LNCAP (cell line): Measurements from ENCODE around the gene GNG5.

Experiments used
- TF ChIP-seq, protein P1 (sequence below): fragments of 450-650 bp; IDR thresholded peaks from 2 replicates; pipeline ENCODE4 v1.5.1; 2017; ENCODE audit warnings: mild to moderate bottlenecking

GNG5 gene

DNA sequence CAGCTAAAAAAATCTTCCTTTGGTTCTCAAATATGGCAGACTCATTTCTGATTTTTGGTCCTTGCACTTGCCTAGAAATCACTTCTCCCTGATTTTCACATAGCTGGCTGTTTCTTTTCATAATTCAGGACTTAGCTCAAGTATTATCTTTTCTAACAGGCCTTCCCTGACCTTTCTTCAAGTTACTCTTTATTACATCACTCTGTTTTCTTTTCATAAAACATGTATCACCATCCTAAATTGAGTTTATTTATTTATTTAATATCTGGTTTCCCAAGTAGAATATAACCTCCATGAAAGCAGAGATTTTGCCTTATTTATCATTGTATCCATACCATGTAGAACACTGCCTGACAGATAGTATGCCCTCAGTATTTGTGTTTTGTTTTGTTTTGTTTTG lies 18.2 kb upstream of the GNG5 start:
- TF ChIP-seq, protein P1, sequence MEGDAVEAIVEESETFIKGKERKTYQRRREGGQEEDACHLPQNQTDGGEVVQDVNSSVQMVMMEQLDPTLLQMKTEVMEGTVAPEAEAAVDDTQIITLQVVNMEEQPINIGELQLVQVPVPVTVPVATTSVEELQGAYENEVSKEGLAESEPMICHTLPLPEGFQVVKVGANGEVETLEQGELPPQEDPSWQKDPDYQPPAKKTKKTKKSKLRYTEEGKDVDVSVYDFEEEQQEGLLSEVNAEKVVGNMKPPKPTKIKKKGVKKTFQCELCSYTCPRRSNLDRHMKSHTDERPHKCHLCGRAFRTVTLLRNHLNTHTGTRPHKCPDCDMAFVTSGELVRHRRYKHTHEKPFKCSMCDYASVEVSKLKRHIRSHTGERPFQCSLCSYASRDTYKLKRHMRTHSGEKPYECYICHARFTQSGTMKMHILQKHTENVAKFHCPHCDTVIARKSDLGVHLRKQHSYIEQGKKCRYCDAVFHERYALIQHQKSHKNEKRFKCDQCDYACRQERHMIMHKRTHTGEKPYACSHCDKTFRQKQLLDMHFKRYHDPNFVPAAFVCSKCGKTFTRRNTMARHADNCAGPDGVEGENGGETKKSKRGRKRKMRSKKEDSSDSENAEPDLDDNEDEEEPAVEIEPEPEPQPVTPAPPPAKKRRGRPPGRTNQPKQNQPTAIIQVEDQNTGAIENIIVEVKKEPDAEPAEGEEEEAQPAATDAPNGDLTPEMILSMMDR = no peak

DNA sequence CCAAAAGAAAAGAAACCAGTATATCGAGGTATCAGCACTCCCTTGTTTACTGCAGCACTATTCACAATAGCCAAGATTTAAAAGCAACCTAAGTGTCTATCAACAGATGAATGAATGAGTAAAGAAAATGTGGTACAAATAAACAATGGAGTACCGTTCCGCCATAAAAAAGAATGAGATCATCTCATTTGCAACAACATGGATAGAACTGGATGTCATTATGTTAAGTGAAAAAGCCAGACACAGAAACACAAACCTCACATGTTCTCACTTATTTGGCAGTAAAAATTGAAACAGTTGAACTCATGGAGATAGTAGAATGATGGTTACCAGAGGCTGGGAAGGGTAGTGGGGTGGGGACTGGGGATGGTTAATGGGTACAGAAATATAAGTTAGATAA lies 4.3 kb upstream of the GNG5 start:
- TF ChIP-seq, protein P1 = no peak

DNA sequence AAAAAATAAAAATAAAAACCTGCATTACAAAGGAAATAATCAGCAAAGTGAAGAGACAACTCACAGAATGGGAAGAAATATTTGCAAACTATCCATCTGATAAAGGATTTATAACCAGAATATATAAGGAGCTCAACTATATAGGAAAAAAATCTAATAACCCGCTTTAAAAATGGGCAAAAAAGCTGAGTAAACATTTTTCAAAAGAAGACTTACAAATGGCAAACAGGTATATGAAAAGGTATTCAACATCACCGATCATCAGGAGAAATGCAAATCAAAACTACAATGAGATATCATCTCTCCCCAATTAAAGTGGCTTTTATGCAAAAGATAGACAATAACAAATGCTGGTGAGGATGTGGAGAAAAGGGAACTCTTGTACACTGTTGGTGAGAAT lies 3.8 kb upstream of the GNG5 start:
- TF ChIP-seq, protein P1 = no peak

DNA sequence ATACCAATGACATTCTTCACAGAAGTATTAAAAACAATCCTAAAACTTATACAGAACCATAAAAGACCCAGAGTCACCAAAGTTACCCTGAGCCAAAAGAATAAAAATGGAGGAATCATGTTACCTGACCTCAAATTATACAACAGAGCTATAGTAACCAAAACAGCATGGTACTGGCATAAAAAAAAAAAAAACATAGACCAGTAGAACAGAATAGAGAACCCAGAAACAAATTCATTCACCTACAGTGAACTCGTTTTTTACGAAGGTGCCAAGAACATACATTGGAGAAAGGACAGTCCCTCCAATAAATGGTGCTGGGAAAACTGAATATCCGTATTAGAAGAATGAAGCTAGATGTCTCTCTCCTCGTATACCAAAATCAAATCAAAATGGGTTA lies 2.6 kb upstream of the GNG5 start:
- TF ChIP-seq, protein P1 = no peak

DNA sequence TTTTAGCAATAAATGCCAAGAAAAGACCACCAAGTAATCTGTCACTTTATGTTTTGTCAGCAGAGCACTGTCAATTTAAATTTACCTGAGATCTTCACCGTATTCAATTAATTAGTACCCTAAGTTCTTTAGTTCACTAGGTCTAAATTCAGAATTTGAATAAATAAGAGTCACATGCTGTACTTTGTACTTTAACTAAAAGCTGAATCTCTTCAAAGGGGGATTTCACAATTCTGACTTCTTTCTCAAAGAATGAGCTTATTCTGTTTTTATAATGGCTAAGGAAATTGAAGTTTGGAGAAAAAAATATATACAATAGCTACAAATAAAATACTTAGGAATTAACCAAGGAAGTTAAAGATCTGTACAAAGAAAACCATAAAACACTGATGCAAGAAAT lies 2.1 kb upstream of the GNG5 start:
- TF ChIP-seq, protein P1 = no peak

DNA sequence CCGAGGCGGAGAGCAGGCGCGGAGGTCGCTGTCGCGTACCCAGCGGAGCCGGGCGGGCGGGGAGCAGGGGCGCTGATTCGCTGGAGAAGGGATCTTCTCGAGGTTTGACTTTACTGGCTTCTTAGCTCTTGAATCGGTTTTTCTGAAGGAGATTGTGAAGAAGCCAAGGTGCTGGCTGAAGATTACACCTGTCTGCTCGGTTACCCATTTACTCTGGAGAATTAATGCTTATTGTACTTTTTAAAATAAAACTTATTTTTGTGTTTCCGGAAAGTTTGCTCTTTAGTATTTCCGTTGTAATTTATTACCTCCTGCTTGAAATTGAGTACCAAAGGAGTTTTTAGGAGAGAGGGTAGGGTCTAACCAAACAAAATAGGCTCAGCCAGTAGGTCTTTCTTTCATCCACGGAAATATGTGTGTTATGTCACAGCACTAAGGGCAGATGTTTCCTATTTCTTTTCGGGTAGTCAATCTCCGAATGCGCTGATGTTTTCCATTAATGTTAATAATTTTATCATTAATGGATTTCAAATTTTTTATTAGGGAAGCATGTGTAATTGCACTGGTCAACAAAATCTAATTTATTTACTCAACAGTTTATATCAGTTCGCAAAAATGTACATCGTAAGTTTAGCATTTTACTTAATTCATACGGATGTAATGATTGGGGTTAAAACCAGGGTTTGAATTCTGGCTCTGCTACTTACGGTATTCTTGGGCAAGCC lies 510 bp upstream of the GNG5 start:
- TF ChIP-seq, protein P1 = no peak

DNA sequence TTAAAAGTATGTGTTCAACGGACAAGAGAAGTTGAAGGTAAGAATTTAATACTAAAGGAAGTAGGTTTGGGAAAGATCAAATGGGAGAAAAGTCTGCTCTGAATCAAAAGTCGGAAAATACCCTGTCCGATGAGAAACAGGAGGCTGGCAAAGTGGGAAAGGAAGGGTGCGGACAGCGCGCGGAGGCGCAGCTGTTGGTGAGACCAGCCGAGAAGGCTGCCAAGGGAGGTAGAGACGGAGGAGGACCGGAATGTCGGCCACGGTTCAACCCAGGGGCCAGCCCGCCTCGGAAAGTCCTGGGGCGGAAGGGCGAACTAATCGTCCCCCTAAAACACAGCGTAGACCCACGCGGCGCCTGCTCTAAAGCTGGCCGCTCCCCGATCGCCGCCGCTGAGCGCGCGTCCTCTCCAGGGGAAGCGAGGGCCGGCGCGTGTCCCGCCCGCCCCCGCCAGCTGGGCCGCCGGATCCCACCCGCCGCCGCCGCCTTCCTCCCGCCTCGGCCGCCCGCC lies 834 bp downstream of the GNG5 start:
- TF ChIP-seq, protein P1 = no peak
